NT2/D1 (cell line): ENCODE measurements around the gene MEA1.
"Not testable (repeated sequence)": the region's sequence is repeated elsewhere in the genome, so short reads cannot be mapped to it uniquely, and the experiment has no call there.

Experiments
- DNase-seq: peaks from one replicate; pipeline ENCODE4 v3.0.0-alpha.2; 2011; ENCODE audit warnings: low read depth, low spot score
- H3K27me3 ChIP-seq: 2 replicates; pipeline ENCODE4 v1.6.0; 2011; ENCODE audit warnings: mild to moderate bottlenecking; ENCODE audit not compliant: insufficient read length, insufficient read depth
- H3K36me3 ChIP-seq: 2 replicates; pipeline ENCODE4 v1.6.1; 2011; ENCODE audit warnings: mild to moderate bottlenecking, low read length, mixed read lengths; ENCODE audit not compliant: insufficient read depth, insufficient read length
- H3K4me1 ChIP-seq: 2 replicates; pipeline ENCODE4 v1.5.1; 2011; ENCODE audit not compliant: insufficient read depth, insufficient read length
- H3K4me3 ChIP-seq: 2 replicates; pipeline ENCODE4 v1.5.1; 2011; ENCODE audit warnings: low read depth; ENCODE audit not compliant: insufficient read length
- H3K9ac ChIP-seq: 2 replicates; pipeline ENCODE4 v1.6.0; 2011; ENCODE audit warnings: low read depth; ENCODE audit not compliant: insufficient read length
- H3K9me3 ChIP-seq: 2 replicates; pipeline ENCODE4 v1.5.1; 2011; ENCODE audit warnings: mild to moderate bottlenecking, low read length; ENCODE audit not compliant: insufficient read depth
- SUZ12 ChIP-seq: IDR thresholded peaks from 2 replicates; pipeline ENCODE4 v1.6.1; 2011; ENCODE audit not compliant: insufficient read length, insufficient read depth; ENCODE audit errors: extremely low read depth
- YY1 ChIP-seq: IDR thresholded peaks from 2 replicates; pipeline ENCODE4 v1.6.1; 2011; ENCODE audit not compliant: insufficient read length, insufficient read depth
- ZNF274 ChIP-seq: IDR thresholded peaks from 2 replicates; pipeline ENCODE4 v1.6.1; 2011; ENCODE audit warnings: mild to moderate bottlenecking, low read depth, low read length

The MEA1 gene

DNA sequence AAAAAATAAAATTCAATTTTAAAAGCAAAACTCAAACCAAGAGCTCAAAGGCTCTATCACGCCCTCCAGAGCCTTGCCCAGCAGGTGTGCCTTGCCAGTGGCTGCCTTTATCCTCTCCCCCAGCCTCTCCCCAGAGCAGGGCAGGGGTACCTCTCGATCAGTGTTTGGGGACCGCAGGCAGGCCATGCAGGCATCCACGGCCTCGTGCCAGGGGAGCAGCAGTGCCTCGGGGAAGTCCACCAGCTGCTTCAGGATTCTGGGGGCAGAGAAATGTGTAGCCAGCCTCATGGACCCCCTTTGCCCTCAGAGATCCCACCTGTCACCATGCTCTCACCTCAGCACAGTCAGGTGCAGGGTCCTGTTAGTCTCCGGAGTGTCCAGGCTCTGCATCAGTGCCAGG is 34.3 kb upstream of the MEA1 start:
- TF ChIP-seq SUZ12 (no peak), ZNF274 (no peak), YY1 (no peak)
- Histone ChIP-seq H3K4me3 (no peak overlapping the region), H3K9me3 (no peaks in the 10 kb centered on the region), H3K27me3 (no peaks in the 10 kb centered on the region), H3K4me1 (peaks cover 4% of the 10 kb centered on the region), H3K36me3 (peaks cover 84% of the 10 kb centered on the region), H3K9ac (no peak overlapping the region)
- no peak for DNase-seq

DNA sequence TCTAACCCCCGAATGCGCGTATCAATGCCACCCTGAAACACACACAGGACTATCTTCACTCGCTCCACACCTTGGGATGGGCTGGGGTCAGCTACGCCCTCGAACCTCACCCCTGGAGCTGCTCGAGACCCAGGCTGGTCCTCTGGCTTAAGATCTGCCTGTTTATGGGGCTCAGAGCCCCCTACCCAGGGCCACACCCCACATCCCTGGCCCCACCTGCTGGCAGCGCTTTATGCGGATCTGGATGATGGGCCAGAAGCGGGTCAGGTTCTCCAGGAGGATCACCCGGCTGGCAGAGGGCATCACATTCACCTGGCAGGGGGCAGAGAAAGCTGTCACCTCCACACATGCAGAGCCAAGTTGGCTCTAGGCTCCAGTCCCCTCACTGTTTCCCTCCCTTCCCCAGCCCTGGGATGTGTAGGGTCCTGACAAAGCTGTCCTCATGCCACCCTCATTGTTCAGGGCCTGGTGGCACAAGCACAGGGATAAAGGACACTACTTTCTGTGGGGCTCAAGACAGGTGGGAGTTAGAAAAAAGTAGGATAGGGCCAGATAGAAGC is 31.7 kb upstream of the MEA1 start:
- peaks cover 79% of the 10 kb centered on the region for H3K36me3 ChIP-seq

DNA sequence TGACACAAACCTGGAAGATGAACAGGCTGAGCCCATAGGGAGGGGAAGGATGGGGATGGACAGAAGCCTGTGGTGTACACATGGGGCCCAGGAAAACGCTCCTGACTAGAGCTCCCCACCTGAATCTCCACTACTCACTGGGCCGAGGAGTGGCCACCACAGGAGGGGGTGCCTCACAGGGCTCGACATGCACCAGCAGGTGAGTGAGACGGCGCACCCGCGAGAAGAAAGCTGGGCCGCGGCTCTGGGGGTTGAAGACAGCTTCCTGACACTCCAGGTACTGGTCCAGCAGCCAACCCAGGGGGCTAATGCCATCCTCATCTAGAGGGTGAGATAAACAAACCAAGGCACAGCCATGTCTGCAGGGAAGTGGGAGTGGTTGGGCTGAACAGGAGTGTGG is 29.6 kb upstream of the MEA1 start:
- no peaks in the 10 kb centered on the region for H3K27me3 ChIP-seq
- peaks cover 80% of the 10 kb centered on the region for H3K36me3 ChIP-seq
- H3K9me3 ChIP-seq: no peaks in the 10 kb centered on the region
- no peak overlapping the region for H3K4me3 ChIP-seq
- H3K4me1 ChIP-seq: no peaks in the 10 kb centered on the region
- no peak for TF ChIP-seq ZNF274
- TF ChIP-seq YY1: no peak
- TF ChIP-seq SUZ12: no peak
- DNase-seq: no peak
- H3K9ac ChIP-seq: no peak overlapping the region

More for the DNA sequence above, 31.7 kb upstream of the MEA1 start:
- TF ChIP-seq YY1 (no peak), SUZ12 (no peak), ZNF274 (no peak)
- Histone ChIP-seq H3K27me3 (no peaks in the 10 kb centered on the region), H3K9me3 (no peaks in the 10 kb centered on the region), H3K4me1 (no peaks in the 10 kb centered on the region), H3K4me3 (no peak overlapping the region), H3K9ac (no peak overlapping the region)
- DNase-seq: no peak

DNA sequence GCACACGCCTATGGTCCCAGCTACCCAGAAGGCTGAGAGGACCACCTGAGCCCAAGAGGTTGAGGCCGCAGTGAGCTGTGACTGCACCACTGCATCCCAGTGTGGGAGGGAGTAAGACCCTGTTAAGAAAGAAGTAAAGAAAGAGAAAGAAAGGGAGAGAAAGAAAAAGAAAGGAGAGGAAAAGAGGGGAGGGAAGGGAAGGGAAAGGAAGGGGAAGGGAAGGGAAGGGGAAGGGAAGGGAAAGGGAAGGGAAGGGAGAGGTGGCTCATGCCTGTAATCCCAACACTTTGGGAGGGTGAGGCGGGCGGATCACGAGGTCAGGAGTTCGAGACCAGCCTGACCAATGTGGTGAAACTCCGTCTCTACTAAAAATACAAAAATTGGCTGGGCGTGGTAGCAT is 27.7 kb upstream of the MEA1 start:
- not testable (repeated sequence) for H3K4me1 ChIP-seq, H3K9me3 ChIP-seq, H3K27me3 ChIP-seq, H3K9ac ChIP-seq, H3K4me3 ChIP-seq, DNase-seq
- peaks cover 80% of the 10 kb centered on the region for H3K36me3 ChIP-seq

DNA sequence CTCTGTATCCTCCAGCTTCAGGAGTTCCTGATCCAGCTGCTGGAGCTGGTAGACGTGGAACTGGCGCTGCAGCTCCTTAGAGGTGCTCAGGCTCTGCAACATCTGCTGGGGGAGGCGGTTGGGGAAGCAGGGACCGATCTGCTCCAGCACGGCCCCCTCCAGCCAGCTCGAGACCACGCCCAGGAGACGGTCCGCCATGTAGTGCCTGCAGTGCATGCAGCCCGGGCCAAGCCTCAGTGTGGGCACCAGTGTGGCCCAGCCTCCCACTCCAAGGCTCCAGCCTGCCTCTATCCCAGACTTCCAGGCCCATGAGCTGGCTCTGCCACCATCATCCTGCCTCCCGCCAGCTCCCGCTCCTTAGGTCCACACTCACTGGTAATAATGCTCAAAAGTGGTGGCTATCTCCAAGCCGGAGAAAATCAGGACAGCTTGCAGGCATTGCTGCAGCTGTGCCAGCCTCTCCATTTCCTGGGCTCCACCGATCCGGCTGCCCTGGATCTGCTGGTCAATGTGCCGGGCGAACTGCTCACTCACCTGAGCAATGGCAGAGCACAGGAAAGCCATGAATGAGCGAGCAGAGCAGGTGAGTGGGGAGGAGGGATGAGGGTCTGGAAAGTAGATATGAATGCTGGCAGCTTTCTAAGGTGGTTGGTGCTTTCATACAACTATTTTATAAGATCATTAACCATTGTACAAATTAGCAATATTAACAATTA is 27.0 kb upstream of the MEA1 start:
- TF ChIP-seq ZNF274 (no peak), YY1 (no peak), SUZ12 (no peak)
- peaks cover 77% of the 10 kb centered on the region for H3K36me3 ChIP-seq
- H3K9me3 ChIP-seq: no peaks in the 10 kb centered on the region
- H3K9ac ChIP-seq: no peak overlapping the region
- no peak overlapping the region for H3K4me3 ChIP-seq
- no peaks in the 10 kb centered on the region for H3K27me3 ChIP-seq
- no peak for DNase-seq
- H3K4me1 ChIP-seq: no peaks in the 10 kb centered on the region

DNA sequence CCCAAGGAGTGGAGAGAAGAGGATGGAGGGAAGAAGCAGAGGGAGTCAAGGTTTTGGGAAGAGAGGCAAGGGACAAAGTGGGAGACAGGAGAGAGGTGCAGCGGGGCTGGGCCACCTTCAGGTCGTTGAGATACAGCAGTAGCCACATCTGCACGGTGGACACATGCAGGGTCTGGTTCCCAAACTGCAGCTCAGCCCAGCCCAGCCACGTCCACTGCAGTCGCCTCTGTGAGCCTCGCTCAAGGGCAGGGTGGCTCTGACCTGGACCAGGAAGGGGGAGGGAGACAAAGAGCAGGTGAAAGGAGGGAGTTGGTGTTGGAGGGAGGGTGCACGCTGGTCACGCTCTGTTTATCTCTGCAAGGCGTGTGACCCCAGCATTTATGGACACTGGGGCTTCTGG is 25.0 kb upstream of the MEA1 start:
- Histone ChIP-seq H3K9me3 (no peaks in the 10 kb centered on the region), H3K36me3 (peaks cover 77% of the 10 kb centered on the region), H3K4me1 (no peaks in the 10 kb centered on the region), H3K9ac (no peak overlapping the region), H3K4me3 (no peak overlapping the region), H3K27me3 (no peaks in the 10 kb centered on the region)
- no peak for DNase-seq
- no peak for TF ChIP-seq ZNF274
- no peak for TF ChIP-seq YY1
- no peak for TF ChIP-seq SUZ12

DNA sequence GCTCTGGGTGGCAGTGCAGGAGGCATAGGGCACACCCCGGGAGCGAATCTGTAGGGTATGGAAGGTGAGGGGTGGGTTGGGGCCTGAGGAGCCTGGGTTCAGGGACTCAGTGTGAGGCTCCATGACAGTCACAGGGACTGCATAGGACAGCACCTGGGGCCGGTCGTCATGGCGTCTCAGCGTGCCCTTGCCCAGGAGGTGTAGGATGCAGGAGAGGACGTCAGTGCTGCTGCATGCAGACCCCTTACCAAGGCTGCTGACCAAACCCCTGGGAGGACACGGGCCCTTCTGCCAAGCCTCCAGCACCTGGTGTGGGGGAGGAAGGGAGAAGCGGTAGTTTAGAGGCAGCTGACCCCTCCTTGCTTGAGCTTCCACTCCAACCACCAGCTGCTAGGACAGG is 24.0 kb upstream of the MEA1 start:
- TF ChIP-seq ZNF274 (no peak), YY1 (no peak), SUZ12 (no peak)
- Histone ChIP-seq H3K9ac (no peak overlapping the region), H3K4me1 (no peaks in the 10 kb centered on the region), H3K36me3 (peaks cover 76% of the 10 kb centered on the region), H3K4me3 (no peak overlapping the region), H3K9me3 (no peaks in the 10 kb centered on the region), H3K27me3 (no peaks in the 10 kb centered on the region)
- DNase-seq: no peak

DNA sequence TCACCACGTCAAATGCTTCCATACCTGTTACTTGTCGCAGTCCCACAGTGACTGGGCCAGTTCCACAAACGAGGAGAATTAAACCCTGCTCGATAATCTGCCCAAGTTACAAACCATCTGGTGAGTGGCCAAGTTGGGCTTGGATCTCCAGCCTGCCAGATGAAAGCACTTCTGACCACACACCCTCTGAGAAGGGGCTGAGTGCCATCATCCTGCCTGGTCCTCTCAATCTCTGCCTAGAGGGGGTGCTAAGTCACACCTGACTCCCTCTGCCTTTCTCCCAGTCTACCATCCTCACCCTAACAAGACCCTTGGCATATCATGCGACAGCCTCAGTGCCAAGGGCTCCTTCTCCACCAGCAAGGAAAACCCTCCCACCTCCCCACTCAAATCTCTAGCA is 23.5 kb upstream of the MEA1 start:
- H3K27me3 ChIP-seq: no peaks in the 10 kb centered on the region
- no peak for TF ChIP-seq SUZ12
- no peak for TF ChIP-seq ZNF274
- TF ChIP-seq YY1: no peak
- H3K9ac ChIP-seq: no peak overlapping the region
- no peak for DNase-seq
- no peaks in the 10 kb centered on the region for H3K9me3 ChIP-seq
- H3K4me1 ChIP-seq: no peaks in the 10 kb centered on the region
- H3K4me3 ChIP-seq: no peak overlapping the region
- peaks cover 76% of the 10 kb centered on the region for H3K36me3 ChIP-seq
